Endodermal cell (in vitro differentiated cells): ENCODE results near the gene MBOAT2. TPM values are rescaled to one million over a fixed set of nuclear protein-coding genes. Genes with fewer than 3 reads are reported as not detected.

Experiments used
- DNase-seq: peaks from one replicate; pipeline ENCODE4 v3.0.0-alpha.2; 2017
- H3K27ac ChIP-seq: 2 replicates; pipeline ENCODE4 v1.5.1; 2013; ENCODE audit warnings: mild to moderate bottlenecking, low read depth, low read length, moderate library complexity
- H3K27me3 ChIP-seq: 2 replicates; pipeline ENCODE4 v1.6.1; 2013; ENCODE audit warnings: mild to moderate bottlenecking, low read length, moderate library complexity; ENCODE audit not compliant: insufficient read depth, control insufficient read depth, poor library complexity, severe bottlenecking
- H3K36me3 ChIP-seq: 2 replicates; pipeline ENCODE4 v1.7.0; 2013; ENCODE audit warnings: mild to moderate bottlenecking, low read length, moderate library complexity; ENCODE audit not compliant: control insufficient read depth, insufficient read depth
- H3K4me1 ChIP-seq: one replicate; pipeline ENCODE4 v1.7.0; 2013; ENCODE audit warnings: low read length; ENCODE audit not compliant: control insufficient read depth, insufficient read depth
- H3K4me3 ChIP-seq: 2 replicates; pipeline ENCODE4 v1.5.1; 2013; ENCODE audit warnings: mild to moderate bottlenecking, low read length, moderate library complexity
- H3K9ac ChIP-seq: 2 replicates; pipeline ENCODE4 v1.6.1; 2013; ENCODE audit warnings: mild to moderate bottlenecking, low read length, moderate library complexity; ENCODE audit not compliant: poor library complexity, severe bottlenecking; ENCODE audit errors: extremely low read depth
- H3K9me3 ChIP-seq: 2 replicates; pipeline ENCODE4 v1.6.1; 2013; ENCODE audit warnings: mild to moderate bottlenecking, low read length, moderate library complexity; ENCODE audit not compliant: control insufficient read depth
- H3K27ac Mint-ChIP-seq: 2 replicates; pipeline ENCODE4 v1.8.0; 2020; ENCODE audit warnings: mixed read lengths
- H3K27me3 Mint-ChIP-seq: 2 replicates; pipeline ENCODE4 v1.8.0; 2021; ENCODE audit warnings: mild to moderate bottlenecking, mixed read lengths; ENCODE audit not compliant: insufficient read depth
- H3K36me3 Mint-ChIP-seq: 2 replicates; pipeline ENCODE4 v1.8.0; 2020; ENCODE audit warnings: low read depth, mixed read lengths
- H3K4me1 Mint-ChIP-seq: 2 replicates; pipeline ENCODE4 v1.8.0; 2020; ENCODE audit warnings: mixed read lengths
- H3K4me3 Mint-ChIP-seq: 2 replicates; pipeline ENCODE4 v1.8.0; 2020; ENCODE audit warnings: mild to moderate bottlenecking, moderate library complexity, mixed read lengths
- H3K9me3 Mint-ChIP-seq: 2 replicates; pipeline ENCODE4 v1.8.0; 2020; ENCODE audit warnings: mild to moderate bottlenecking, mixed read lengths
- CTCF ChIP-seq: fragments of 200-600 bp; sonication (generic); conservative IDR thresholded peaks from 2 replicates; pipeline ENCODE4 v1.5.0; 2021; ENCODE audit warnings: antibody characterized with exemption, mild to moderate bottlenecking
- WGBS, 2 experiments: methylation state at CpG; one replicate each; pipeline versions ENCODE4 v1.1.5 to v1.1.7; 2013; ENCODE audit warnings: missing lambda C conversion rate in 2 of 2, mixed read lengths in 1 of 2; ENCODE audit not compliant: insufficient coverage in 1 of 2, insufficient read length in 1 of 2; 5-methylcytosine and 5-hydroxymethylcytosine counted together
- total RNA-seq, 2 donors: library from RNA; stranded (reverse); fragmentation: NEBNext Ultra II Directional in 1 of 2; extraction: Animal tissue kit (Norgen Biotek cat#: 25700) in 1 of 2; gene quantifications; 2 replicates in 1 of 2; 3 replicates in 1 of 2; pipeline ENCODE4 v1.2.1, GENCODE V29; 2021

Gene MBOAT2
- total RNA-seq, 2 donors from 2014 or later: 45.3 to 51.0 TPM

GRCh38 chr2:9000442-9000841 lies 3.0 kb downstream of the MBOAT2 start:
- peaks cover 16% of the 10 kb centered on the region for H3K27me3 Mint-ChIP-seq
- WGBS, 2 experiments: 95 to 96% methylated on average over 3 of the region's 3 CpGs

DNA sequence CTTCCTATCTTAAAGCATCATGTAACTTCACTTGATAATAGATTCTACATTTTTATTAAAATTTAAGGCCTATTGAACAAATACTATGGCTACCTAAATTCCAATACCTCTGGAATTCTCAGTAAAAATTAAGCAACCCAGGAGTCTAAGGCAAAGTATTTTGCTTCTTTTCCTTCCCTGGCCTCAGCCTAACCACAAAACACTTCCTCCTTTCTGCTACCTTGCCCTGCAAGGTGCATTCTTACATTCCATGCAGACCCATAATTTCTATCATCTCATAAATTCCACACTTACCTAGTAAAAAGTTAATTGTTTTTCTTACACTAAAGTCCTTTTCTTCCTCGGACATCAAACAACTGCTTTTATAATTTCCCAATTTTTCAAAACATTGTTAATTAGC lies 3.7 kb downstream of the MBOAT2 start:
- TF ChIP-seq CTCF: no peak
- WGBS, 2 experiments: 76 to 88% methylated on average over 1 of the region's 1 CpG
- H3K27ac ChIP-seq: no peak overlapping the region
- peaks cover 16% of the 10 kb centered on the region for H3K27me3 Mint-ChIP-seq
- H3K9me3 ChIP-seq: no peaks in the 10 kb centered on the region
- H3K4me1 Mint-ChIP-seq: peaks cover 26% of the 10 kb centered on the region
- H3K4me3 ChIP-seq: no peak overlapping the region
- no peaks in the 10 kb centered on the region for H3K36me3 Mint-ChIP-seq
- no peak overlapping the region for H3K4me3 Mint-ChIP-seq
- H3K27ac Mint-ChIP-seq: no peak overlapping the region
- H3K9ac ChIP-seq: no peak overlapping the region
- H3K36me3 ChIP-seq: no peaks in the 10 kb centered on the region
- no peaks in the 10 kb centered on the region for H3K9me3 Mint-ChIP-seq
- DNase-seq: no peak
- no peaks in the 10 kb centered on the region for H3K27me3 ChIP-seq
- H3K4me1 ChIP-seq: no peaks in the 10 kb centered on the region

More at GRCh38 chr2:9000442-9000841, 3.0 kb downstream of the MBOAT2 start:
- H3K4me1 Mint-ChIP-seq: peaks cover 28% of the 10 kb centered on the region
- no peak overlapping the region for H3K4me3 ChIP-seq
- H3K9ac ChIP-seq: no peak overlapping the region
- no peaks in the 10 kb centered on the region for H3K9me3 Mint-ChIP-seq
- H3K36me3 Mint-ChIP-seq: peaks cover 4% of the 10 kb centered on the region
- no peak overlapping the region for H3K4me3 Mint-ChIP-seq
- DNase-seq: no peak
- TF ChIP-seq CTCF: no peak
- H3K9me3 ChIP-seq: no peaks in the 10 kb centered on the region
- H3K36me3 ChIP-seq: no peaks in the 10 kb centered on the region
- no peak overlapping the region for H3K27ac Mint-ChIP-seq
- no peaks in the 10 kb centered on the region for H3K4me1 ChIP-seq
- no peaks in the 10 kb centered on the region for H3K27me3 ChIP-seq
- no peak overlapping the region for H3K27ac ChIP-seq

DNA sequence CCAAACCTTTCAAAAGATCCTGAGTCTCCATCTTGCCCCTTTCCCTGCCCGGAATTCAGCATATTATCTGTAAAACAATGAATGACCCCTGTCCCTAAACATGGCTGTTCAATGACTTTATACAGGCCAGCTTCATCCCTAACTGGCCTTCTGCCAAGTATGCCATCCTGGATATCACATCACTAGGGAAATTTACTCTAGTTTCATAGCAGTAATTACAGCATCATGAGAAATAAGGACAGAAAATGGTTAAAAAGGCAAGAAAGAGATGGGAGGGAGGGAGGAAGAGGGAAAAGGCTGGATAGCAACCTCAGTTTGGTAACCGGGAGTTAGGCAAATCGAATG lies 4.4 kb downstream of the MBOAT2 start:
- H3K9me3 ChIP-seq: no peaks in the 10 kb centered on the region
- H3K4me3 Mint-ChIP-seq: no peak overlapping the region
- no peak for TF ChIP-seq CTCF
- peaks cover 27% of the 10 kb centered on the region for H3K4me1 Mint-ChIP-seq
- no peak overlapping the region for H3K9ac ChIP-seq
- 84 to 90% methylated on average over 3 of the region's 3 CpGs for WGBS, 2 experiments
- no peak for DNase-seq
- H3K27ac Mint-ChIP-seq: no peak overlapping the region
- peaks cover 16% of the 10 kb centered on the region for H3K27me3 Mint-ChIP-seq
- H3K27ac ChIP-seq: no peak overlapping the region
- H3K4me3 ChIP-seq: no peak overlapping the region
- H3K36me3 Mint-ChIP-seq: no peaks in the 10 kb centered on the region
- H3K9me3 Mint-ChIP-seq: no peaks in the 10 kb centered on the region
- H3K27me3 ChIP-seq: no peaks in the 10 kb centered on the region
- H3K36me3 ChIP-seq: no peaks in the 10 kb centered on the region
- H3K4me1 ChIP-seq: no peaks in the 10 kb centered on the region
